ENCODE measurements around the gene SKI.

Gene SKI

GRCh38 chr1:2182376-2182775 lies 45.7 kb upstream of the SKI start:
- no peak overlapping the region for H3K4me3 ChIP-seq (ENCODE audit: low read depth, low read length)
- TF ChIP-seq CTCF (IDR thresholded peaks at IDR 0.05; ENCODE audit: low read depth, low read length, missing control alignments): no peak
- DNase-seq (ENCODE audit: low read depth): no peak

DNA sequence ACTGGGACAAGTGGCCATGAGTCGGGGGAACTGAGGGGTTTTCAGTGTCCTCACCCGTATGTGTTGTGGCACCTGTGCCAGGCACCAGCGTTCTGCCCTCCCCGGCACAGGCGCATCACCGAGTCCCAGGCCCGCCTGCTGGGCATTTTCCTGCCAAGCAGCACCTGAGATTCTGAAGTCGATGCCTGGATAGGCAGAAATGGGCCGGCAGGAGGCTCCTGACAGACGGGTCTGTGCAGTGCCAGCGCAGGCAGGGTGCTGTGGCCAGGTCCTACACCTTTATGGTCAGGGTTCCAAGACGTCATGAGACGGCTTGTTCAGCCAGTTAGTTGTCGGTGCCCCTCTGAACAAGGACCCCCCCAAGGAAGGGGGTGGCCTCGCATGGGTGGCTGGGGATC lies 44.2 kb upstream of the SKI start:
- TF ChIP-seq CTCF (IDR thresholded peaks at IDR 0.05; ENCODE audit: low read depth, low read length, missing control alignments): no peak
- DNase-seq (ENCODE audit: low read depth): no peak
- no peak overlapping the region for H3K4me3 ChIP-seq (ENCODE audit: low read depth, low read length)

GRCh38 chr1:2184531-2184930 lies 43.6 kb upstream of the SKI start:
- no peak for TF ChIP-seq CTCF (IDR thresholded peaks at IDR 0.05; ENCODE audit: low read depth, low read length, missing control alignments)
- H3K4me3 ChIP-seq (ENCODE audit: low read depth, low read length): no peak overlapping the region
- DNase-seq (ENCODE audit: low read depth): no peak

DNA sequence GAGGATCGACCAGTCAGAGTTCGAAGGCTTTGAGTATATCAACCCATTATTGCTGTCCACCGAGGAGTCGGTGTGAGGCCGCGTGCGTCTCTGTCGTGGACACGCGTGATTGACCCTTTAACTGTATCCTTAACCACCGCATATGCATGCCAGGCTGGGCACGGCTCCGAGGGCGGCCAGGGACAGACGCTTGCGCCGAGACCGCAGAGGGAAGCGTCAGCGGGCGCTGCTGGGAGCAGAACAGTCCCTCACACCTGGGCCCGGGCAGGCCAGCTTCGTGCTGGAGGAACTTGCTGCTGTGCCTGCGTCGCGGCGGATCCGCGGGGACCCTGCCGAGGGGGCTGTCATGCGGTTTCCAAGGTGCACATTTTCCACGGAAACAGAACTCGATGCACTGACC lies 43.2 kb upstream of the SKI start:
- no peak for DNase-seq (ENCODE audit: low read depth)
- TF ChIP-seq CTCF (IDR thresholded peaks at IDR 0.05; ENCODE audit: low read depth, low read length, missing control alignments): no peak
- no peak overlapping the region for H3K4me3 ChIP-seq (ENCODE audit: low read depth, low read length)

DNA sequence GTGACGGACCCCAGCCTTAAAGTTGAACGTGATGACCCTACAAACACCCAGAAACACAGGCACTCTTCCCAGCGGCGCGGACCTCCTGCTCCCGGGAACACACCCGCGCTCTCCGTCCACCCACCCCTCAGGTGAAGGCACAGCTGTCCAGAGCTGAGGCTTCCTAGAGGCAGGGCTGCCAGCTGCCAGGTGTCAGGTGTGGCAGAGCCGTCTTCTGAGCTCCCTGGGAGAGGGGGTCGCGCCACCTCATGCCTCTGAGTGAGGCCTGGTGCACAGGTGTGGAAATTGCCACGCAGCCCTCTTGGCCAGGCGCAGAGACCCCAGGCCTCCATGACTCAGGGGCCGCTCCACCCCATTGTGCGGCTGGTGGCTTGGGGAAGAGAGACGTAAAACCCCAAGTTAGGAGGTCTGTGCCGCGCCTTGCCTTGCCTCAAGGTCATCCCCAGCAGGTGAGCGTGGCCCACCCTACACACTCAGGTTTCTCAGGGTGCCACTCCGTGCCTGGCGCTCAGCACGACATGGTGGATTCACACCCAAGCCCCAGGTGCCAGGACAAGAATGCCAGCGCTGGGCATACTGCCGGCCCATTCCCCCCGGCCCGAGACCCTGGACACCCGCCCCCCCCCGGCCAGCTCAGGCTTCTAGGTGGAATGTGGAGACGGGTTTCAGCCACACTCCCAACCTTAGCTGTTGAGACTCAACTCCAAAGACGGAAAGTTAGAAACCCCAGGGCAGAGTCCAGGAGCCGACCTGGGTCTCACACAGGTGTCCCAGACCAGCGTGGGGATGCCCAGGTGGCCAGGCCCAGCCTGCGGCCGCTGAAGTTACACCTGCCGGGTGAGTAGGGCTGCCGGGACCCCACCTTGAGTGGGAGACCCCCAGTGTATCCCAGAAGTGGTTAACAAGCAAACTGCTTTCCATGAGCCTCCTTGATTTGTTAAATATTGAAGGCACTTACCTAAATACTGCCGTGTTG lies 42.0 kb upstream of the SKI start:
- TF ChIP-seq CTCF (IDR thresholded peaks at IDR 0.05; ENCODE audit: low read depth, low read length, missing control alignments): no peak
- DNase-seq (ENCODE audit: low read depth): no peak

GRCh38 chr1:2186901-2187300 lies 41.2 kb upstream of the SKI start:
- H3K4me3 ChIP-seq (ENCODE audit: low read depth, low read length): no peak overlapping the region
- TF ChIP-seq CTCF (IDR thresholded peaks at IDR 0.05; ENCODE audit: low read depth, low read length, missing control alignments): no peak
- no peak for DNase-seq (ENCODE audit: low read depth)

More for the DNA sequence above, 42.0 kb upstream of the SKI start:
- no peak overlapping the region for H3K4me3 ChIP-seq (ENCODE audit: low read depth, low read length)

DNA sequence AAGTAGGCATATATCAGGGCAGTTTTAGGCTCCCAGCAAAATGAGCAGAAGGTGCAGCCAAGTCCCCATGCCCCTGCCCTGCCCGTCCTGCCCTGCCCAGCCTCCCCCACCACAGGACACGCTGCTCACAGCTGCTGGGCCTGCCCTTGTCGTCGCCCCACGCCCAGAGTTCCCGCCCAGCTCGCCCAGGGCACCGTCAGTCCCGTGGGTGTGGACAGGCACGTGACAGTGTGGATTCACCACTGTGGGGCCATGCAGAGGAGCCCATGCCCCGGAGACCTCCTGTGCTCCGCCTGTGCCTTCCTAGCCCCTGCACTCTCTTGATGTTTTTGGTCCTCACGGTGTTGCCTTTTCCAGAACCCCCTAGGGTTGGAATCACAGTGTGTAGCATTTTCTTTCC lies 40.5 kb upstream of the SKI start:
- no peak for TF ChIP-seq CTCF (IDR thresholded peaks at IDR 0.05; ENCODE audit: low read depth, low read length, missing control alignments)
- H3K4me3 ChIP-seq (ENCODE audit: low read depth, low read length): no peak overlapping the region
- no peak for DNase-seq (ENCODE audit: low read depth)
